Measurements from ENCODE around the gene KCND2.

The KCND2 gene

DNA sequence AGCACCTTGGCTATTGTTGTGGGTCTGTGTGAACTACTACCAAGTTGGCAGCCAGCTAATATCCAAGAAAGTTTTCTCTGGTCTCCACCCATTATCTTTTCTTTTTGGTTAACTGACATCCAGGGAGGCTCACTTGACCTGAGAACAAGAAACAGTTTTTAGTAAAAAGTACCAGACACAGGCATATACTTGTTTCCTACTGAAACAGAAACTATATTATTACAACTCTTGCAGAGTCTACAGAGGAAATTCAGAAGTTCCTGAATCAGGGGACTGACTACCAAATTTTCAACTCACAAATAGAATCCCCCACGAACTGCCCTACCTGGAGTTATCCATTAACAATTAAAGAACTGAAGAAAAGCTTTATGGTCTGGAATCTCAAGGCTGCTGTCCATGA, 168.9 kb downstream of the KCND2 start:
- TF ChIP-seq, protein P1, sequence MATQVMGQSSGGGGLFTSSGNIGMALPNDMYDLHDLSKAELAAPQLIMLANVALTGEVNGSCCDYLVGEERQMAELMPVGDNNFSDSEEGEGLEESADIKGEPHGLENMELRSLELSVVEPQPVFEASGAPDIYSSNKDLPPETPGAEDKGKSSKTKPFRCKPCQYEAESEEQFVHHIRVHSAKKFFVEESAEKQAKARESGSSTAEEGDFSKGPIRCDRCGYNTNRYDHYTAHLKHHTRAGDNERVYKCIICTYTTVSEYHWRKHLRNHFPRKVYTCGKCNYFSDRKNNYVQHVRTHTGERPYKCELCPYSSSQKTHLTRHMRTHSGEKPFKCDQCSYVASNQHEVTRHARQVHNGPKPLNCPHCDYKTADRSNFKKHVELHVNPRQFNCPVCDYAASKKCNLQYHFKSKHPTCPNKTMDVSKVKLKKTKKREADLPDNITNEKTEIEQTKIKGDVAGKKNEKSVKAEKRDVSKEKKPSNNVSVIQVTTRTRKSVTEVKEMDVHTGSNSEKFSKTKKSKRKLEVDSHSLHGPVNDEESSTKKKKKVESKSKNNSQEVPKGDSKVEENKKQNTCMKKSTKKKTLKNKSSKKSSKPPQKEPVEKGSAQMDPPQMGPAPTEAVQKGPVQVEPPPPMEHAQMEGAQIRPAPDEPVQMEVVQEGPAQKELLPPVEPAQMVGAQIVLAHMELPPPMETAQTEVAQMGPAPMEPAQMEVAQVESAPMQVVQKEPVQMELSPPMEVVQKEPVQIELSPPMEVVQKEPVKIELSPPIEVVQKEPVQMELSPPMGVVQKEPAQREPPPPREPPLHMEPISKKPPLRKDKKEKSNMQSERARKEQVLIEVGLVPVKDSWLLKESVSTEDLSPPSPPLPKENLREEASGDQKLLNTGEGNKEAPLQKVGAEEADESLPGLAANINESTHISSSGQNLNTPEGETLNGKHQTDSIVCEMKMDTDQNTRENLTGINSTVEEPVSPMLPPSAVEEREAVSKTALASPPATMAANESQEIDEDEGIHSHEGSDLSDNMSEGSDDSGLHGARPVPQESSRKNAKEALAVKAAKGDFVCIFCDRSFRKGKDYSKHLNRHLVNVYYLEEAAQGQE (IDR thresholded peaks at IDR 0.05; ENCODE audit: insufficient read depth in 1 of 2, low read depth in 2 of 2, low read length in 2 of 2) = no peak
- TF ChIP-seq POLR2AphosphoS5 (IDR thresholded peaks at IDR 0.05; ENCODE audit: low read depth, low read length) = no peak
- no peak for TF ChIP-seq SIN3A (IDR thresholded peaks at IDR 0.05; ENCODE audit: borderline replicate concordance, insufficient read depth, low read length)
- no peak for TF ChIP-seq FOXP2 (optimal IDR thresholded peaks at IDR 0.05; ENCODE audit: borderline replicate concordance, extremely low read depth, extremely low read length, insufficient read depth)
- TF ChIP-seq TAF1 (IDR thresholded peaks at IDR 0.05; ENCODE audit: borderline replicate concordance, insufficient read depth, low read length) = no peak

DNA sequence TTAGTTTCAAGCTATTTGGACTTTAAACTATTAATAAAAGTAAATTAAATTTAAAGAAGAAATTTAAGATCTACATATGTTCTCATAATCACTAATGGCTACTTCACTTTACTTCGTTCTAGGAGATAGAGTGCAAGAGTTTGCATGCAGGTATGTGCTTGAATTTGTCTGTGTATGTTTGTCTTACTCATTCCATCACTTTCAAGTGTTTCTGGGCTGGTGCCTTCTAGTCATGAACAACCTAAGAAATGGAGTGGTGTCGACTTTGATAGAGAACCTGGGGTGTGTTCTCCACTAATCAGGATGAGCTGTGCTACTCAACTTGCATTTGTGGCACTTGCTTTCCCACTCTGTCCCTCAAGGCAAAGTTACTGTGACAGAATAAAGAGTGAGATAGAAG, 169.9 kb downstream of the KCND2 start:
- TF ChIP-seq TAF1 (IDR thresholded peaks at IDR 0.05; ENCODE audit: borderline replicate concordance, insufficient read depth, low read length) = no peak
- TF ChIP-seq, protein P1 (IDR thresholded peaks at IDR 0.05; ENCODE audit: insufficient read depth in 1 of 2, low read depth in 2 of 2, low read length in 2 of 2) = no peak
- no peak for TF ChIP-seq POLR2AphosphoS5 (IDR thresholded peaks at IDR 0.05; ENCODE audit: low read depth, low read length)
- TF ChIP-seq SIN3A (IDR thresholded peaks at IDR 0.05; ENCODE audit: borderline replicate concordance, insufficient read depth, low read length) = no peak
- TF ChIP-seq FOXP2 (optimal IDR thresholded peaks at IDR 0.05; ENCODE audit: borderline replicate concordance, extremely low read depth, extremely low read length, insufficient read depth) = no peak

GRCh38 chr7:120444650-120445049, 171.7 kb downstream of the KCND2 start:
- TF ChIP-seq FOXP2 (optimal IDR thresholded peaks at IDR 0.05; ENCODE audit: borderline replicate concordance, extremely low read depth, extremely low read length, insufficient read depth) (no peak), SIN3A (IDR thresholded peaks at IDR 0.05; ENCODE audit: borderline replicate concordance, insufficient read depth, low read length) (no peak), TAF1 (IDR thresholded peaks at IDR 0.05; ENCODE audit: borderline replicate concordance, insufficient read depth, low read length) (no peak), POLR2AphosphoS5 (IDR thresholded peaks at IDR 0.05; ENCODE audit: low read depth, low read length) (no peak)
- TF ChIP-seq, protein P1 (IDR thresholded peaks at IDR 0.05; ENCODE audit: insufficient read depth in 1 of 2, low read depth in 2 of 2, low read length in 2 of 2) = no peak

DNA sequence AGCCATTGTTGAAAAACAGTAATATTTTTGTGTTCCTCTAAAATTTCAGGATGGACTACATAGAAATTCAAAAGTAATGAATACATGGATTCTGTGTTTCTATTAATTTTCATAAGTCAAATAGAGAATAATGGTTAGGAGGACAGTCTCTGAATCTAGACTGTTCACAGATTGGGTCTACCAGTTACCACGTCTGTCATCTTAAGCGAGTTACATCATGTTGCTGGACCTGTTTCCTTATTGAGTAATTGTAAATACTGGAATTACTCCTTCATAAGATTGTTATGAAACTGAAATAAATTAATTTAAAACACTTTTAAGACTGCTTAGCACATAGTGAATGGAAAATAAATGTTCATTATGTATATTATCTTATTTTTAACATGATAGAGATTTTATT, 172.3 kb downstream of the KCND2 start:
- TF ChIP-seq SIN3A (IDR thresholded peaks at IDR 0.05; ENCODE audit: borderline replicate concordance, insufficient read depth, low read length) (no peak), FOXP2 (optimal IDR thresholded peaks at IDR 0.05; ENCODE audit: borderline replicate concordance, extremely low read depth, extremely low read length, insufficient read depth) (no peak), POLR2AphosphoS5 (IDR thresholded peaks at IDR 0.05; ENCODE audit: low read depth, low read length) (no peak), TAF1 (IDR thresholded peaks at IDR 0.05; ENCODE audit: borderline replicate concordance, insufficient read depth, low read length) (no peak)
- TF ChIP-seq, protein P1 (IDR thresholded peaks at IDR 0.05; ENCODE audit: insufficient read depth in 1 of 2, low read depth in 2 of 2, low read length in 2 of 2) = no peak

DNA sequence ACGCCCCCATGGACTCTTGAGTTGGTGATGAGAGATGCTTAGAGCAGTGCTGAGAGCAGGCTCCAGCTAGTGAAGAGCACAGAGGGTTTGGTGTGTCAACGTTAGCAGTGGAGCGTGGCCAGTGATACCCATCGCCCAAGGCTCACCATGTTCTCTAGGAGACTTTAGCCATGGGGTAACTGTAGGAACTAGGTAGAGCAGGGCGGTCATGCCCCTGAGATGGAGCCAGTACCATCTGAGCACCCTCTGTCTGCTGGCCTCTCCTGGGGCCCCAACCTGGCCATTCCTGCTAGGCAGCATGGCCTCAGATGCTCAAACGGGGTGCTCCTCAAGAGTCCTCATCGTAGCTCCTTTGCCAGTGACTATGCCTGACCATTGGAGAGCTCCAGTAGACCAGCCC, 179.7 kb downstream of the KCND2 start:
- TF ChIP-seq POLR2AphosphoS5 (IDR thresholded peaks at IDR 0.05; ENCODE audit: low read depth, low read length) = no peak
- TF ChIP-seq SIN3A (IDR thresholded peaks at IDR 0.05; ENCODE audit: borderline replicate concordance, insufficient read depth, low read length) = no peak
- TF ChIP-seq, protein P1 (IDR thresholded peaks at IDR 0.05; ENCODE audit: insufficient read depth in 1 of 2, low read depth in 2 of 2, low read length in 2 of 2) = no peak
- TF ChIP-seq TAF1 (IDR thresholded peaks at IDR 0.05; ENCODE audit: borderline replicate concordance, insufficient read depth, low read length) = no peak
- TF ChIP-seq FOXP2 (optimal IDR thresholded peaks at IDR 0.05; ENCODE audit: borderline replicate concordance, extremely low read depth, extremely low read length, insufficient read depth) = no peak

All from PFSK-1 (cell line).